ENCODE data around the gene LRP2. TPM values are rescaled to one million over a fixed set of nuclear protein-coding genes. Genes with fewer than 3 reads are reported as not detected.

Gene LRP2
- total and polyA plus RNA-seq, 2 donors (not counting 1 experiment from before 2014, with no cell fraction given): under 0.01 TPM; not detected in 1

DNA sequence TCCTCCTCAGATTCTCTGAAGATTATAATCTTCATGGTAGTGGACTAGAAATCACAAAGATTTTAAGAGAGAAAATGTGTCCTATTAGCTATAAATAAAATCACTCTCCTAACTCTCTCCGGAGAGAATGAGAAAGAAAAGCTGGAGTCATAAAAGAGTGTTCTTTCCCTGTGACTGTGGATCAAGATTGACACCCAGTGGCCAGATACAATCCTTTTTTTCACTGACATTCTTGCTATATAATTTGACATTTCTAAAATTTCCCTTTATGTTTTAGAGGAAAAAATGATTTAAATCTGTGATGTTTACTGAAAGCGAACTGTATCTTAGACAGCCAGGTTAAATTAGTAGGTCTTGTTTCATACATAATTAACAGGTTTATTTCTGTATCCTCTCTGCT, 35.4 kb upstream of the LRP2 start:
- Histone ChIP-seq H3K4me1 (ENCODE audit: control insufficient read depth, extremely low read depth, insufficient read depth, low read length) (no peaks in the 10 kb centered on the region), H3K27ac (ENCODE audit: insufficient read depth, low read length) (no peak overlapping the region), H3K9me3 (ENCODE audit: control insufficient read depth, insufficient read depth, low read depth, low read length) (no peaks in the 10 kb centered on the region), H3K27me3 (ENCODE audit: control insufficient read depth, insufficient read depth, low read length) (peaks cover 2% of the 10 kb centered on the region), H3K36me3 (ENCODE audit: control insufficient read depth, insufficient read depth, low read length) (no peaks in the 10 kb centered on the region), H2AFZ (ENCODE audit: low read length) (no peak overlapping the region), H4K20me1 (ENCODE audit: control insufficient read depth, extremely low read depth, insufficient read depth, low read length) (no peaks in the 10 kb centered on the region), H3K9ac (ENCODE audit: insufficient read depth, low read length) (no peak overlapping the region), H3K4me3 (replicated peaks in 1 of 4; ENCODE audit: control extremely low read depth in 1 of 4, insufficient read depth in 1 of 4, low read depth in 3 of 4, low read length in 4 of 4) (no peak overlapping the region), H3K4me2 (ENCODE audit: extremely low read depth, insufficient read depth, low read length) (no peak overlapping the region), H3K79me2 (ENCODE audit: control insufficient read depth, insufficient read depth, low read length) (no peaks in the 10 kb centered on the region)
- peak in 1 of 2 donors; percentile 11 for DNase-seq (ENCODE audit: low read depth in 2 of 2)
- TF ChIP-seq, protein P1, sequence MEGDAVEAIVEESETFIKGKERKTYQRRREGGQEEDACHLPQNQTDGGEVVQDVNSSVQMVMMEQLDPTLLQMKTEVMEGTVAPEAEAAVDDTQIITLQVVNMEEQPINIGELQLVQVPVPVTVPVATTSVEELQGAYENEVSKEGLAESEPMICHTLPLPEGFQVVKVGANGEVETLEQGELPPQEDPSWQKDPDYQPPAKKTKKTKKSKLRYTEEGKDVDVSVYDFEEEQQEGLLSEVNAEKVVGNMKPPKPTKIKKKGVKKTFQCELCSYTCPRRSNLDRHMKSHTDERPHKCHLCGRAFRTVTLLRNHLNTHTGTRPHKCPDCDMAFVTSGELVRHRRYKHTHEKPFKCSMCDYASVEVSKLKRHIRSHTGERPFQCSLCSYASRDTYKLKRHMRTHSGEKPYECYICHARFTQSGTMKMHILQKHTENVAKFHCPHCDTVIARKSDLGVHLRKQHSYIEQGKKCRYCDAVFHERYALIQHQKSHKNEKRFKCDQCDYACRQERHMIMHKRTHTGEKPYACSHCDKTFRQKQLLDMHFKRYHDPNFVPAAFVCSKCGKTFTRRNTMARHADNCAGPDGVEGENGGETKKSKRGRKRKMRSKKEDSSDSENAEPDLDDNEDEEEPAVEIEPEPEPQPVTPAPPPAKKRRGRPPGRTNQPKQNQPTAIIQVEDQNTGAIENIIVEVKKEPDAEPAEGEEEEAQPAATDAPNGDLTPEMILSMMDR (conservative IDR thresholded peaks at IDR 0.05 in 1 of 2, IDR thresholded peaks at IDR 0.05 in 1 of 2; ENCODE audit: low read depth in 1 of 2, low read length in 2 of 2): peak in 1 of 2 donors; percentile 14
- no peak for TF ChIP-seq EZH2 (IDR thresholded peaks at IDR 0.05; ENCODE audit: low read length, missing control alignments)

DNA sequence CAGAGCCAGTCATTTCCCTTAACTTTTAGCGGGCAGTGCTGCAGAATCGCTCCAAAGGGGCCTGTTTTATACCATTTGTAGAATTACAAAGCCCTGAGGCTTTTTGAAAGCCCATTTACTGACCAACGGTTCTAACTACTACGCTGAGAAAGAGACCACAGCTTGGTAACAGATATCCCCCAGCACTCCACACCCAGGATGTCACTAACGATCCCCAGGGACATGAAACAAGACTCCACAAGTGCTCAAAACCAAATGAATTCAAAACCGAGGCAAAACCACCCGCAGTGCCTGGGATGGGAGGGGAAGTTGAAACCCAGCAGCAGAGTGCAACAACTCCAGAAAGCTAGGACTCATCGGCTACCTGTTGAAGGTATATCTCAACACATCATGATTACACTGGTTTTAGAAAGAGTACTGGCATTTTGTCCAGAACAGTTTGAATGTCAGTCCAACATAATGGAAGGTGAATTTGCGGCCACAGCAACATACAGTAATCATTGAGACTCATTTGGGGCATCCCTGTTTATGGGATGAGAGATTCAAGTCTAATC, 33.6 kb upstream of the LRP2 start:
- Histone ChIP-seq H3K79me2 (ENCODE audit: control insufficient read depth, insufficient read depth, low read length) (no peaks in the 10 kb centered on the region), H3K4me2 (ENCODE audit: extremely low read depth, insufficient read depth, low read length) (no peak overlapping the region), H3K36me3 (ENCODE audit: control insufficient read depth, insufficient read depth, low read length) (no peaks in the 10 kb centered on the region), H3K4me3 (replicated peaks in 1 of 4; ENCODE audit: control extremely low read depth in 1 of 4, insufficient read depth in 1 of 4, low read depth in 3 of 4, low read length in 4 of 4) (no peak overlapping the region), H3K27me3 (ENCODE audit: control insufficient read depth, insufficient read depth, low read length) (peaks cover 2% of the 10 kb centered on the region), H2AFZ (ENCODE audit: low read length) (no peak overlapping the region), H4K20me1 (ENCODE audit: control insufficient read depth, extremely low read depth, insufficient read depth, low read length) (no peaks in the 10 kb centered on the region), H3K9me3 (ENCODE audit: control insufficient read depth, insufficient read depth, low read depth, low read length) (no peaks in the 10 kb centered on the region), H3K27ac (ENCODE audit: insufficient read depth, low read length) (no peak overlapping the region), H3K9ac (ENCODE audit: insufficient read depth, low read length) (no peak overlapping the region), H3K4me1 (ENCODE audit: control insufficient read depth, extremely low read depth, insufficient read depth, low read length) (no peaks in the 10 kb centered on the region)
- no peak for DNase-seq (ENCODE audit: low read depth in 2 of 2)
- TF ChIP-seq, protein P1 (conservative IDR thresholded peaks at IDR 0.05 in 1 of 2, IDR thresholded peaks at IDR 0.05 in 1 of 2; ENCODE audit: low read depth in 1 of 2, low read length in 2 of 2): no peak
- TF ChIP-seq EZH2 (IDR thresholded peaks at IDR 0.05; ENCODE audit: low read length, missing control alignments): no peak

DNA sequence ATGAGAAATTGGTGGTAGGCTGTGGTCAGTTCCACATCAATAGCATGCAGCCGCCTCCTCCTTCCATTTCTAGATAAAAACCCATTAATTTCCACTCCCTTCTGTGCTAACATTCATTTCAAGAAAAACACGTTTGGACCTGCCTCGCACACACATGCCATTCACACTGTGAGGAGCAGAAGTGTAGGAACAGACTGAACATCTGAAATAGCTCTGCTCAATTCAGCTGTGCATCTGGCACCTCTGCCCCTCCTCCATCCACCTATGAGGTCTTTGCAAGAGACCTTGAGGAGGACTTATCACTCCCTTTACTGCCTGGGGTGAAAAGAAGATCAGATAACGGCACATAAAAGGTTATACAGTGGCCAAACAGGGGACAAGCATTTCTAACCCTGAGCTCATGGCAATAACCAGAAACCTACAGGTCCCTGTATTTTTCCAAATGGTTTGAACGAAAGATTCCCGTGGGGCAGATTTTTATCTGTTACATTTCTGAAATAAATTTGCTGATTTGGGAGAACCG, 30.8 kb upstream of the LRP2 start:
- peaks cover 2% of the 10 kb centered on the region for H3K27me3 ChIP-seq (ENCODE audit: control insufficient read depth, insufficient read depth, low read length)
- no peak overlapping the region for H2AFZ ChIP-seq (ENCODE audit: low read length)
- no peaks in the 10 kb centered on the region for H3K79me2 ChIP-seq (ENCODE audit: control insufficient read depth, insufficient read depth, low read length)
- no peaks in the 10 kb centered on the region for H4K20me1 ChIP-seq (ENCODE audit: control insufficient read depth, extremely low read depth, insufficient read depth, low read length)
- H3K27ac ChIP-seq (ENCODE audit: insufficient read depth, low read length): no peak overlapping the region
- H3K4me2 ChIP-seq (ENCODE audit: extremely low read depth, insufficient read depth, low read length): no peak overlapping the region
- no peaks in the 10 kb centered on the region for H3K4me1 ChIP-seq (ENCODE audit: control insufficient read depth, extremely low read depth, insufficient read depth, low read length)
- no peaks in the 10 kb centered on the region for H3K36me3 ChIP-seq (ENCODE audit: control insufficient read depth, insufficient read depth, low read length)
- H3K9ac ChIP-seq (ENCODE audit: insufficient read depth, low read length): no peak overlapping the region
- H3K4me3 ChIP-seq (replicated peaks in 1 of 4; ENCODE audit: control extremely low read depth in 1 of 4, insufficient read depth in 1 of 4, low read depth in 3 of 4, low read length in 4 of 4): no peak overlapping the region
- no peak for TF ChIP-seq EZH2 (IDR thresholded peaks at IDR 0.05; ENCODE audit: low read length, missing control alignments)
- TF ChIP-seq, protein P1 (conservative IDR thresholded peaks at IDR 0.05 in 1 of 2, IDR thresholded peaks at IDR 0.05 in 1 of 2; ENCODE audit: low read depth in 1 of 2, low read length in 2 of 2): no peak
- H3K9me3 ChIP-seq (ENCODE audit: control insufficient read depth, insufficient read depth, low read depth, low read length): no peaks in the 10 kb centered on the region
- DNase-seq (ENCODE audit: low read depth in 2 of 2): no peak
